A673 (cell line): ENCODE measurements around the gene CLK2. TPM values are rescaled to one million over a fixed set of nuclear protein-coding genes. Genes with fewer than 3 reads are reported as not detected.
A peak's percentile ranks its signal among the peaks of the same experiment; 100 is the strongest.

Experiments used
- BruUV-seq: library from RNA; stranded (reverse); fragments of 400-500 nt; replicated peaks from 2 replicates; lab custom pipeline; 2021; lab: Mats Ljungman, UMichigan
- CTCF ChIA-PET: fragments of 300-600 bp; sonication (Branson Sonifier 250); formaldehyde crosslinking; loops from one replicate; lab custom pipeline; 2022; ENCODE audit warnings: antibody characterized with exemption; lab: Charles Lee
- POLR2A ChIA-PET: fragments of 300-600 bp; sonication (Branson Sonifier 250); formaldehyde crosslinking; loops from one replicate; lab custom pipeline; 2022; ENCODE audit warnings: antibody characterized with exemption; ENCODE audit not compliant: low non-redundant PET; lab: Charles Lee
- DNase-seq: peaks from one replicate; pipeline ENCODE4 v3.0.0-alpha.2; 2015; ENCODE audit warnings: low spot score
- H3K27ac ChIP-seq: fragments of 200-600 bp; sonication (generic); 2 replicates; pipeline ENCODE4 v1.5.1; 2016; ENCODE audit warnings: mixed run types, low read depth, mild to moderate bottlenecking, mixed read lengths, antibody characterized with exemption, low read length; ENCODE audit not compliant: poor library complexity, severe bottlenecking
- H3K27me3 ChIP-seq: fragments of 200-600 bp; sonication (generic); replicated peaks from 2 replicates; pipeline ENCODE4 v1.6.1; 2017; ENCODE audit warnings: mixed run types, low read depth, mild to moderate bottlenecking, mixed read lengths, antibody characterized with exemption, low read length; ENCODE audit not compliant: insufficient read depth, poor library complexity
- H3K36me3 ChIP-seq: fragments of 200-600 bp; sonication (generic); 2 replicates; pipeline ENCODE4 v1.6.1; 2016; ENCODE audit warnings: mixed run types, mild to moderate bottlenecking, mixed read lengths, antibody characterized with exemption, low read length; ENCODE audit not compliant: insufficient read depth, poor library complexity, severe bottlenecking
- H3K4me1 ChIP-seq: fragments of 200-600 bp; sonication (generic); 2 replicates; pipeline ENCODE4 v1.6.1; 2017; ENCODE audit warnings: mixed run types, mild to moderate bottlenecking, mixed read lengths, antibody characterized with exemption, low read length; ENCODE audit not compliant: insufficient read depth, poor library complexity, severe bottlenecking
- H3K4me3 ChIP-seq: fragments of 200-600 bp; sonication (generic); 2 replicates; pipeline ENCODE4 v1.5.1; 2016; ENCODE audit warnings: low read depth, mixed run types, mild to moderate bottlenecking, mixed read lengths, low read length; ENCODE audit not compliant: poor library complexity, severe bottlenecking
- H3K9me3 ChIP-seq: fragments of 200-600 bp; sonication (generic); 2 replicates; pipeline ENCODE4 v1.6.1; 2016; ENCODE audit warnings: mixed run types, low read depth, mild to moderate bottlenecking, mixed read lengths, antibody characterized with exemption, low read length; ENCODE audit not compliant: poor library complexity, severe bottlenecking
- EZH2 ChIP-seq: fragments of 200-600 bp; sonication (generic); IDR thresholded peaks from 2 replicates; pipeline ENCODE4 v1.6.1; 2017; ENCODE audit warnings: borderline replicate concordance, low read depth, mild to moderate bottlenecking, mixed read lengths, antibody characterized with exemption, low read length; ENCODE audit not compliant: poor library complexity, severe bottlenecking
- intact Hi-C: fragments of 100-400 bp; cut with micrococcal nuclease; formaldehyde crosslinking; loops from one replicate; pipeline ENCODE4 v1.10.0; 2022; ENCODE audit not compliant: unreplicated experiment
- total RNA-seq: library from RNA; stranded (reverse); gene quantifications from 2 replicates; pipeline ENCODE4 v1.2.3, GENCODE V29; 2021
- TF ChIP-seq, protein P1 (sequence below): fragments of 300-800, 200-600 bp; sonication (generic); conservative IDR thresholded peaks from 2 replicates; pipeline ENCODE4 v1.5.1; 2017; ENCODE audit warnings: low read depth, mild to moderate bottlenecking, antibody characterized with exemption, low read length, moderate library complexity, mixed read lengths

The CLK2 gene
- total RNA-seq, 1 experiment from 2014 or later: 70.2 TPM

DNA sequence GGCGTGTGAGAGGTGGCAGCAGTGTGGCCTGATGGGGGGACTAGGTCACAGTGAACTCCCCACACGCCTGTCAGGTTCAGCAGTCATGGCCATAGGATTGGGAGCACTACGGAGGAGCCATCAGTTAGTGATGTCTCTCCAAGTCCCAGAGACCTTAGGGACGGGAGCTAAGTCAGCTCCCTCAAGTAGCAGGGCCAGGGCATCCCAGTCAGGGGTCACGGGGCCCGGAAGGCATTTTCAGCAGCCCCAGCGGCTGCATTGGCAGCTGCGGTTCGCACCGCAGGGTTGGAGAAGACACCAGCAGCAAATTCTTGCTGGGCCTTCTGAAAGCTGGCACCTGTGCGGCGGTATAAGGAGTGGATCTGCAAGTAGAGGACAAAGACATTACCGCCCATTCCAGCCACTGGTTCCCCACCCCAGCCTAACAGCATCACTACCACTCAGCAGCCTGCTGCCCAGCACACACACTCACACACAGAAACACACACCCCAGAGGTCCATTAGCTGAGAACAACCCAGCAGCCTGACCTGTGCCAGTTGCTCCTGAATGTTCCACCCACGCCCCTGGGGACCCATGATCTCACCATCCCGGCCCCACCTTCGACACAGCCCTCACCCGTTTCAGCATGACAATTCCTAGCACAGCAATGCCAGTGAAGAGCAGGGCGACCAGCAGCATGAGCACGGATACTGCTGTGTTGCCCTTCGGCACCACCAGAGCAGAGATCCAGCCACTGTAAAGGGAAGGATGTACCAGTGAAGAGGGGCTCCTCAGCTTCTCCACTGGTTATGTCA lies 17.0 kb downstream of the CLK2 start:
- ChIA-PET POLR2A (no interaction called here), CTCF (no interaction called here)
- Histone ChIP-seq H3K27ac (peak overlapping the region; percentile 82), H3K4me3 (peak overlapping the region; percentile 83), H3K36me3 (peaks cover 20% of the 10 kb centered on the region), H3K27me3 (no peaks in the 10 kb centered on the region), H3K4me1 (peaks cover 15% of the 10 kb centered on the region), H3K9me3 (no peaks in the 10 kb centered on the region)
- intact Hi-C loops: loop anchor here (10.0 kb wide), 1 partner anchor 249 kb away; no protein-coding TSS in a partner anchor
- TF ChIP-seq, protein P1, sequence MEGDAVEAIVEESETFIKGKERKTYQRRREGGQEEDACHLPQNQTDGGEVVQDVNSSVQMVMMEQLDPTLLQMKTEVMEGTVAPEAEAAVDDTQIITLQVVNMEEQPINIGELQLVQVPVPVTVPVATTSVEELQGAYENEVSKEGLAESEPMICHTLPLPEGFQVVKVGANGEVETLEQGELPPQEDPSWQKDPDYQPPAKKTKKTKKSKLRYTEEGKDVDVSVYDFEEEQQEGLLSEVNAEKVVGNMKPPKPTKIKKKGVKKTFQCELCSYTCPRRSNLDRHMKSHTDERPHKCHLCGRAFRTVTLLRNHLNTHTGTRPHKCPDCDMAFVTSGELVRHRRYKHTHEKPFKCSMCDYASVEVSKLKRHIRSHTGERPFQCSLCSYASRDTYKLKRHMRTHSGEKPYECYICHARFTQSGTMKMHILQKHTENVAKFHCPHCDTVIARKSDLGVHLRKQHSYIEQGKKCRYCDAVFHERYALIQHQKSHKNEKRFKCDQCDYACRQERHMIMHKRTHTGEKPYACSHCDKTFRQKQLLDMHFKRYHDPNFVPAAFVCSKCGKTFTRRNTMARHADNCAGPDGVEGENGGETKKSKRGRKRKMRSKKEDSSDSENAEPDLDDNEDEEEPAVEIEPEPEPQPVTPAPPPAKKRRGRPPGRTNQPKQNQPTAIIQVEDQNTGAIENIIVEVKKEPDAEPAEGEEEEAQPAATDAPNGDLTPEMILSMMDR: no peak
- TF ChIP-seq EZH2: no peak
- DNase-seq: no peak
- no TSS peak for BruUV-seq

DNA sequence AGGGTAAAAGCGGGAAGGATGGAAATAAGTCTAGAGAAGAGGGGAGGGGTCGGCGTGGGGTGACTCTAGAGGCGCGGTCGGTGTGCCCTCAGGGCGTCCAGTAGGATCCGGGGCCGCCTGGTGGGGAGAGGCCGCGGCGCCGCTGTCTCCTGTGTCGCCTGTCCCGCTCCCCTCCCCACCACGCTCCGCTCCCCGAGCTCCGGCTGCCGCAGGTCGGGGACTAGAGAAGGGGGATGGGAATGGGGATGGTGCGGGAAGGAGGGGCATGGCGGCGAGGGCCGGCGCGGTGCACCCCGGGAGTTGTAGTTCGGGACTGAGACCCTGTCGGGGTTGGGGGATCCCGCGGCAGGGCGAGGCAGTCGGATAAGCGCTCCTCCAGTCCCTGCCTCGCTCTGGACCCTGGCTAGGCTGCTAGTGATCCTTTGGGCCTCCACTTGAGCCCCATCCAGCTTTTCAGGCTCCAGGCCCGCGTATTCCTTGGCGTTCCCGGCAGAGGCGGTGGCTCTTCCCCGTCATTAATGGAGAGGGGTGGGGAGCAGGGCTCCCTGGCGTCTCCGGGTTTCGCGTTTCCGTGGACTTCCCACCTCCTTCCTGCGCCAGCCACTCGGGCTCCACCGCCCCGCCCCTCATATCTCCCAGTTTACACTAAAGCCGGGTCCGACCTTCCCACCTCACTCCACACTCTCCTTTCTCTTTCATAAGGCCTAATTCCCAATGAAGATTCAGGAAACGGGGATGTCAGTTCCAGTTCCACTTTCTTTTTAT lies 17.9 kb downstream of the CLK2 start, which contains the start of gene ENTREP3:
Gene ENTREP3 (minus strand): TSS at position 241 of the 765 bp plus-strand sequence. CDS start 606 bp downstream, outside the sequence.
- H3K27me3 ChIP-seq: no peaks in the 10 kb centered on the region
- no TSS peak for BruUV-seq
- no peak for TF ChIP-seq EZH2
- TF ChIP-seq, protein P1: no peak
- peak within 1 kb of the TSS; percentile 83 for H3K4me3 ChIP-seq
- peaks cover 24% of the 10 kb centered on the region for H3K36me3 ChIP-seq
- peak; percentile 94 for DNase-seq
- H3K27ac ChIP-seq: peak within 1 kb of the TSS; percentile 82
- intact Hi-C loops: loop anchor here (10.0 kb wide), 1 partner anchor 249 kb away; no protein-coding TSS in a partner anchor
- no peaks in the 10 kb centered on the region for H3K9me3 ChIP-seq
- ChIA-PET CTCF (interaction anchor here (0.6 kb wide), 2 partner anchors 12 to 394 kb away, joined by 3 to 6 read pairs; no protein-coding TSS in a partner anchor), POLR2A (no interaction called here)
- peaks cover 21% of the 10 kb centered on the region for H3K4me1 ChIP-seq

DNA sequence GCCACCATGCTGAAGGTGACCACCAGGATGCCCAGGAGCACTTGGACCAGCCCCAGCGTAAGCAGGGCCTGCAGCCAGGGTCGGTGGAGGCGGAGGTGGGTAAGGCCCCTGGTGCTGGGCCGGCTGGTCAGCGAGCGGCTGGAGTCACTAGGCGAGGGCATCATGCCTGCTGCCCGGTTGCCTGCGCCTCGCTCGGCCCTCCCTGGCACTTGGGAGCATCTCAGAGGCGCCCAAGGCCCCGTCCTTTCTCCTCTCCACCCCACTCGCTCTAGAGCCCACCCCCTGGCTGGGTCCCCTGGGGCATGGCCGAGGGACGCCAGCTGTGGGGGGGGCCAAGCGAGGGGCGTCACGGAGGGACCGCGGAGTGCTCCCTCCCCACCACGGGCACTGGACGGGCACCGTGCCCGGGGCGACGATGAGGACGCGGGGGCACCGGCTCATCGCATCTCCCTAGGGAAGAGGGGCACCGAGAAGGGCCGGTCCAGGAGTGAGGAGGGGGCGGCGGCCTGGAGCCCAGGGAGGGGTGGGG lies 18.5 kb downstream of the CLK2 start:
- intact Hi-C loops: loop anchor here (10.0 kb wide), 1 partner anchor 250 kb away; no protein-coding TSS in a partner anchor

More for the DNA sequence above, 18.5 kb downstream of the CLK2 start:
- POLR2A ChIA-PET: no interaction called here
- Histone ChIP-seq H3K4me3 (peak overlapping the region; percentile 83), H3K36me3 (peaks cover 19% of the 10 kb centered on the region), H3K27me3 (no peaks in the 10 kb centered on the region), H3K9me3 (no peaks in the 10 kb centered on the region), H3K4me1 (peaks cover 26% of the 10 kb centered on the region), H3K27ac (peak overlapping the region; percentile 82)
- no peak for DNase-seq
- no peak for TF ChIP-seq EZH2
- TF ChIP-seq, protein P1: no peak
- no TSS peak for BruUV-seq
- CTCF ChIA-PET: interaction anchor here (0.6 kb wide), 1 partner anchor 394 kb away, joined by 6 read pairs; no protein-coding TSS in a partner anchor
